Caki2 (cell line): ENCODE results near the gene SKAP1. TPM values are rescaled to one million over a fixed set of nuclear protein-coding genes. Genes with fewer than 3 reads are reported as not detected.
"Not testable (repeated sequence)": the region's sequence is repeated elsewhere in the genome, so short reads cannot be mapped to it uniquely, and the experiment has no call there.

Experiments used
- DNase-seq: peaks from one replicate; pipeline ENCODE4 v3.0.0-alpha.2; 2015; ENCODE audit warnings: low read depth
- in situ Hi-C: cut with HindIII; loops from 2 replicates; pipeline ENCODE4 v1.10.0; 2016; ENCODE audit warnings: low sequenced_read_pairs, low pct_unique_long_range_greater_than_20kb, mixed read lengths
- total RNA-seq: library from RNA; depleted of rRNA; stranded (reverse); fragments of >200 nt; shearing (Covaris generic); gene quantifications from 2 replicates; pipeline ENCODE4 v1.2.3, GENCODE V29; 2014; ENCODE audit warnings: low replicate concordance

The SKAP1 gene
- total RNA-seq, 1 experiment from 2014 or later: 0.88 TPM

- in situ Hi-C loops: no loop called here
- no peak for DNase-seq
Observed at GRCh38 chr17:48455791-48456190, 25.8 kb upstream of the SKAP1 start.

GRCh38 chr17:48453447-48453846 is 23.4 kb upstream of the SKAP1 start:
- no peak for DNase-seq
- in situ Hi-C loops: no loop called here

GRCh38 chr17:48451489-48451888 is 21.5 kb upstream of the SKAP1 start:
- no peak for DNase-seq

GRCh38 chr17:48449335-48449734 is 19.3 kb upstream of the SKAP1 start:
- in situ Hi-C loops: not testable (repeated sequence)

More at GRCh38 chr17:48451489-48451888, 21.5 kb upstream of the SKAP1 start:
- in situ Hi-C loops: no loop called here

GRCh38 chr17:48445248-48445620 is 15.2 kb upstream of the SKAP1 start:
- in situ Hi-C loops: no loop called here
- DNase-seq: no peak

More at GRCh38 chr17:48449335-48449734, 19.3 kb upstream of the SKAP1 start:
- DNase-seq: not testable (repeated sequence)

- no peak for DNase-seq
- in situ Hi-C loops: no loop called here
Observed at GRCh38 chr17:48444516-48445247, 14.7 kb upstream of the SKAP1 start.

GRCh38 chr17:48443712-48444111 is 13.7 kb upstream of the SKAP1 start:
- in situ Hi-C loops: no loop called here

GRCh38 chr17:48442819-48443218 is 12.8 kb upstream of the SKAP1 start:
- in situ Hi-C loops: no loop called here
- DNase-seq: no peak

More at GRCh38 chr17:48443712-48444111, 13.7 kb upstream of the SKAP1 start:
- no peak for DNase-seq

GRCh38 chr17:48441862-48442261 is 11.8 kb upstream of the SKAP1 start:
- no peak for DNase-seq
- in situ Hi-C loops: no loop called here

GRCh38 chr17:48441231-48441711 is 11.3 kb upstream of the SKAP1 start:
- in situ Hi-C loops: no loop called here
- no peak for DNase-seq

- in situ Hi-C loops: no loop called here
- no peak for DNase-seq
Observed at GRCh38 chr17:48440669-48441068, 10.7 kb upstream of the SKAP1 start.

GRCh38 chr17:48439875-48440505 is 10.0 kb upstream of the SKAP1 start:
- in situ Hi-C loops: no loop called here
- no peak for DNase-seq

- in situ Hi-C loops: no loop called here
- DNase-seq: no peak
Observed at GRCh38 chr17:48439110-48439850, 9.3 kb upstream of the SKAP1 start.

GRCh38 chr17:48438516-48439061 is 8.6 kb upstream of the SKAP1 start:
- no peak for DNase-seq
- in situ Hi-C loops: no loop called here

GRCh38 chr17:48433896-48434295 is 3.9 kb upstream of the SKAP1 start:
- in situ Hi-C loops: no loop called here
- DNase-seq: no peak

- no peak for DNase-seq
- in situ Hi-C loops: no loop called here
Observed at GRCh38 chr17:48432820-48433775, 3.1 kb upstream of the SKAP1 start.

GRCh38 chr17:48429156-48429555 is 858 bp downstream of the SKAP1 start:
- no peak for DNase-seq
- in situ Hi-C loops: no loop called here

- in situ Hi-C loops: no loop called here
- no peak for DNase-seq
Observed at GRCh38 chr17:48427598-48427997, 2.4 kb downstream of the SKAP1 start.
